GM23338 (cell line): Measurements from ENCODE around the gene CARMIL1. TPM values are rescaled to one million over a fixed set of nuclear protein-coding genes. Genes with fewer than 3 reads are reported as not detected.
A peak's percentile ranks its signal among the peaks of the same experiment; 100 is the strongest.

Source experiments
- ATAC-seq: fragments of 200-7000 bp; cut with Tn5 transposase; 3 replicates; pipeline ENCODE4 v1.9.1; 2020
- DNase-seq: peaks from one replicate; pipeline ENCODE4 v3.0.0-alpha.2; 2015; ENCODE audit warnings: low spot score
- H2AFZ ChIP-seq: fragments of 200-600 bp; sonication (generic); 2 replicates; pipeline ENCODE4 v1.8.0; 2016; ENCODE audit warnings: antibody characterized with exemption, mild to moderate bottlenecking, moderate library complexity
- H3F3A ChIP-seq: fragments of 200-600 bp; sonication (generic); replicated peaks from 2 replicates; pipeline ENCODE4 v1.8.0; 2017; ENCODE audit warnings: antibody characterized with exemption, mixed run types, low read depth
- H3K27ac ChIP-seq: fragments of 200-600 bp; sonication (generic); 2 replicates; pipeline ENCODE4 v1.6.1; 2016; ENCODE audit warnings: low read depth
- H3K27me3 ChIP-seq: fragments of 200-600 bp; sonication (generic); 2 replicates; pipeline ENCODE4 v1.8.0; 2016; ENCODE audit warnings: mild to moderate bottlenecking, mixed run types, moderate library complexity; ENCODE audit not compliant: insufficient read depth
- H3K36me3 ChIP-seq: fragments of 200-600 bp; sonication (generic); 2 replicates; pipeline ENCODE4 v1.8.0; 2016; ENCODE audit warnings: mild to moderate bottlenecking; ENCODE audit not compliant: insufficient read depth
- H3K4me1 ChIP-seq: fragments of 200-600 bp; sonication (generic); 2 replicates; pipeline ENCODE4 v1.8.0; 2016; ENCODE audit warnings: mild to moderate bottlenecking, moderate library complexity; ENCODE audit not compliant: insufficient read depth
- H3K4me2 ChIP-seq: fragments of 200-600 bp; sonication (generic); 2 replicates; pipeline ENCODE4 v1.7.1; 2017; ENCODE audit warnings: mixed run types
- H3K4me3 ChIP-seq: fragments of 200-600 bp; sonication (generic); 2 replicates; pipeline ENCODE4 v1.6.1; 2016; ENCODE audit warnings: mixed run types
- H3K79me2 ChIP-seq: fragments of 200-600 bp; sonication (generic); replicated peaks from 2 replicates; pipeline ENCODE4 v1.8.0; 2017; ENCODE audit warnings: mild to moderate bottlenecking; ENCODE audit not compliant: insufficient read depth
- H3K9me2 ChIP-seq: fragments of 200-600 bp; sonication (generic); 2 replicates; pipeline ENCODE4 v1.8.0; 2017; ENCODE audit not compliant: insufficient read depth
- H4K20me1 ChIP-seq: fragments of 200-600 bp; sonication (generic); replicated peaks from 2 replicates; pipeline ENCODE4 v1.8.0; 2017; ENCODE audit warnings: mild to moderate bottlenecking; ENCODE audit not compliant: insufficient read depth
- H3K27ac Mint-ChIP-seq: 2 replicates; pipeline ENCODE4 v1.8.0; 2020; ENCODE audit warnings: inconsistent platforms, mild to moderate bottlenecking, moderate library complexity, mixed read lengths
- H3K27me3 Mint-ChIP-seq: 3 replicates; pipeline ENCODE4 v1.8.0; 2022; ENCODE audit warnings: low read depth, mild to moderate bottlenecking, moderate library complexity, mixed read lengths, inconsistent platforms; ENCODE audit not compliant: insufficient read depth, poor library complexity
- H3K36me3 Mint-ChIP-seq: 3 replicates; pipeline ENCODE4 v1.8.0; 2021; ENCODE audit warnings: low read depth, mild to moderate bottlenecking, inconsistent platforms, moderate library complexity, mixed read lengths
- H3K4me1 Mint-ChIP-seq: 3 replicates; pipeline ENCODE4 v1.8.0; 2020; ENCODE audit warnings: mild to moderate bottlenecking, inconsistent platforms, mixed read lengths
- H3K4me3 Mint-ChIP-seq: 3 replicates; pipeline ENCODE4 v1.8.0; 2021; ENCODE audit warnings: moderate library complexity, mild to moderate bottlenecking, inconsistent platforms, mixed read lengths
- H3K9me3 Mint-ChIP-seq: 3 replicates; pipeline ENCODE4 v1.8.0; 2020; ENCODE audit warnings: moderate library complexity, mild to moderate bottlenecking, inconsistent platforms, mixed read lengths
- CREB1 ChIP-seq: fragments of 250-450 bp; sonication (Bioruptor Pico); IDR thresholded peaks from 2 replicates; pipeline ENCODE4 v1.5.0; 2020; ENCODE audit warnings: low read depth, mild to moderate bottlenecking, moderate library complexity
- EZH2 ChIP-seq: fragments of 200-600 bp; sonication (generic); IDR thresholded peaks from one replicate; pipeline ENCODE4 v1.8.0; 2017; ENCODE audit warnings: antibody characterized with exemption, mild to moderate bottlenecking, low read depth; ENCODE audit not compliant: unreplicated experiment
- EZH2phosphoT487 ChIP-seq: fragments of 200-600 bp; sonication (generic); IDR thresholded peaks from one replicate; pipeline ENCODE4 v1.8.1; 2018; ENCODE audit warnings: antibody characterized with exemption; ENCODE audit not compliant: unreplicated experiment
- JUNB ChIP-seq: IDR thresholded peaks from one replicate; pipeline ENCODE4 v1.6.1; 2016; ENCODE audit warnings: antibody characterized with exemption; ENCODE audit not compliant: unreplicated experiment
- NANOG ChIP-seq: IDR thresholded peaks from 2 replicates; pipeline ENCODE4 v1.6.1; 2016; ENCODE audit warnings: antibody characterized with exemption, borderline replicate concordance
- POLR2AphosphoS5 ChIP-seq: IDR thresholded peaks from 2 replicates; pipeline ENCODE4 v1.6.1; 2016; ENCODE audit warnings: antibody characterized with exemption, low read depth
- REST ChIP-seq: IDR thresholded peaks from one replicate; pipeline ENCODE4 v1.6.1; 2018; ENCODE audit warnings: antibody characterized with exemption; ENCODE audit not compliant: unreplicated experiment
- STAT1 ChIP-seq: IDR thresholded peaks from one replicate; pipeline ENCODE4 v1.6.1; 2016; ENCODE audit warnings: antibody characterized with exemption; ENCODE audit not compliant: unreplicated experiment
- ZNF114 ChIP-seq: fragments of 250-450 bp; sonication (Bioruptor Pico); IDR thresholded peaks from 2 replicates; pipeline ENCODE4 v1.5.0; 2020; ENCODE audit warnings: mild to moderate bottlenecking, moderate library complexity
- ZNF331 ChIP-seq: fragments of 250-450 bp; sonication (Bioruptor Pico); IDR thresholded peaks from 2 replicates; pipeline ENCODE4 v1.5.0; 2020; ENCODE audit warnings: low read depth, mild to moderate bottlenecking, moderate library complexity
- polyA plus RNA-seq: library from polyadenylated mRNA; unstranded; fragments of >200 nt; fragmentation: Nextera tagmentation; extraction: Ambion mirVana; gene quantifications from 2 replicates; pipeline ENCODE4 v1.2.1, GENCODE V29; 2016
- total RNA-seq: library from RNA; depleted of rRNA; stranded (reverse); fragments of >200 nt; shearing (Covaris generic); gene quantifications from 2 replicates; pipeline ENCODE4 v1.2.3, GENCODE V29; 2014
- TF ChIP-seq, protein P1 (sequence below): IDR thresholded peaks from 2 replicates; pipeline ENCODE4 v1.6.1; 2016; ENCODE audit warnings: antibody characterized with exemption
- TF ChIP-seq, protein P2 (sequence below): fragments of 250-450 bp; sonication (Bioruptor Pico); IDR thresholded peaks from 2 replicates; pipeline ENCODE4 v1.5.0; 2020; ENCODE audit warnings: mild to moderate bottlenecking, moderate library complexity
- TF ChIP-seq, protein P3 (sequence below), 2 experiments: fragments of 200-600 bp in 1 of 2; sonication (generic) in 1 of 2; conservative IDR thresholded peaks; 2 replicates each; pipeline versions ENCODE4 v1.5.1 to v1.6.1; 2016 to 2017; ENCODE audit warnings: antibody characterized with exemption in 2 of 2, low read depth in 2 of 2, mild to moderate bottlenecking in 2 of 2, moderate library complexity in 1 of 2

The CARMIL1 gene
- total and polyA plus RNA-seq, 2 experiments from 2014 or later, result 43.2 to 66.9 TPM

DNA sequence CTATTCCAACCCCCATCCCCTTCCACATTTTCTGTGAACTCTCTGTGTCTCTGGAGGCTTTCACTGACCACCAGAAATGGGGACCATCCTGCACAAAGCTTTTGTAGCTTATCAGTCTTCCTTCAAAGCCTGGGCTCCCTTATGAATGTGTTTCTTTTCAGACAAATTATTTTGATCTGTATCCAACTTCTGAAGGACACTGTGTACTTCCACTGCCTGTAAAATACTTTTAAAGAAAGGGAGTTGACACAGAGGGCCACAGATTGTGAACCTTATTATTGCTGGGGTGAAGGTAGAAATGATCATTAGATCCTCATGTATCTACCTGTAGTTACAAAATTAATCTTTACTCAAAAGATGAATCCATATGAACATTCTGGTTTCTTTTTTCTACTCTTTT, 135.6 kb downstream of the CARMIL1 start:
- H2AFZ ChIP-seq, result no peak overlapping the region
- no peak overlapping the region for H3K4me3 ChIP-seq
- Mint-ChIP-seq H3K36me3 (peaks cover 15% of the 10 kb centered on the region), H3K4me1 (peaks cover 73% of the 10 kb centered on the region), H3K27ac (peak overlapping the region; percentile 81), H3K9me3 (peaks cover 9% of the 10 kb centered on the region), H3K27me3 (peaks cover 8% of the 10 kb centered on the region), H3K4me3 (no peak overlapping the region)
- H3K27me3 ChIP-seq, result no peaks in the 10 kb centered on the region
- H4K20me1 ChIP-seq, result no peaks in the 10 kb centered on the region
- H3K4me2 ChIP-seq, result peak overlapping the region; percentile 66; the same call in 1 of the 2 replicates
- peak overlapping the region; percentile 45; the same call in 1 of the 2 replicates for H3K27ac ChIP-seq
- H3K36me3 ChIP-seq, result no peaks in the 10 kb centered on the region
- peaks cover 77% of the 10 kb centered on the region for H3K4me1 ChIP-seq
- ATAC-seq (no peak), DNase-seq (no peak)
- no peaks in the 10 kb centered on the region for H3F3A ChIP-seq
- TF ChIP-seq, protein P1, sequence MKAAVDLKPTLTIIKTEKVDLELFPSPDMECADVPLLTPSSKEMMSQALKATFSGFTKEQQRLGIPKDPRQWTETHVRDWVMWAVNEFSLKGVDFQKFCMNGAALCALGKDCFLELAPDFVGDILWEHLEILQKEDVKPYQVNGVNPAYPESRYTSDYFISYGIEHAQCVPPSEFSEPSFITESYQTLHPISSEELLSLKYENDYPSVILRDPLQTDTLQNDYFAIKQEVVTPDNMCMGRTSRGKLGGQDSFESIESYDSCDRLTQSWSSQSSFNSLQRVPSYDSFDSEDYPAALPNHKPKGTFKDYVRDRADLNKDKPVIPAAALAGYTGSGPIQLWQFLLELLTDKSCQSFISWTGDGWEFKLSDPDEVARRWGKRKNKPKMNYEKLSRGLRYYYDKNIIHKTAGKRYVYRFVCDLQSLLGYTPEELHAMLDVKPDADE, result no peak
- TF ChIP-seq NANOG, result no peak
- TF ChIP-seq JUNB, result no peak
- TF ChIP-seq STAT1, result no peak
- TF ChIP-seq ZNF114 (CRISPR knock-in tag), result no peak
- no peak for TF ChIP-seq REST
- no peak for TF ChIP-seq ZNF331
- TF ChIP-seq, protein P2, sequence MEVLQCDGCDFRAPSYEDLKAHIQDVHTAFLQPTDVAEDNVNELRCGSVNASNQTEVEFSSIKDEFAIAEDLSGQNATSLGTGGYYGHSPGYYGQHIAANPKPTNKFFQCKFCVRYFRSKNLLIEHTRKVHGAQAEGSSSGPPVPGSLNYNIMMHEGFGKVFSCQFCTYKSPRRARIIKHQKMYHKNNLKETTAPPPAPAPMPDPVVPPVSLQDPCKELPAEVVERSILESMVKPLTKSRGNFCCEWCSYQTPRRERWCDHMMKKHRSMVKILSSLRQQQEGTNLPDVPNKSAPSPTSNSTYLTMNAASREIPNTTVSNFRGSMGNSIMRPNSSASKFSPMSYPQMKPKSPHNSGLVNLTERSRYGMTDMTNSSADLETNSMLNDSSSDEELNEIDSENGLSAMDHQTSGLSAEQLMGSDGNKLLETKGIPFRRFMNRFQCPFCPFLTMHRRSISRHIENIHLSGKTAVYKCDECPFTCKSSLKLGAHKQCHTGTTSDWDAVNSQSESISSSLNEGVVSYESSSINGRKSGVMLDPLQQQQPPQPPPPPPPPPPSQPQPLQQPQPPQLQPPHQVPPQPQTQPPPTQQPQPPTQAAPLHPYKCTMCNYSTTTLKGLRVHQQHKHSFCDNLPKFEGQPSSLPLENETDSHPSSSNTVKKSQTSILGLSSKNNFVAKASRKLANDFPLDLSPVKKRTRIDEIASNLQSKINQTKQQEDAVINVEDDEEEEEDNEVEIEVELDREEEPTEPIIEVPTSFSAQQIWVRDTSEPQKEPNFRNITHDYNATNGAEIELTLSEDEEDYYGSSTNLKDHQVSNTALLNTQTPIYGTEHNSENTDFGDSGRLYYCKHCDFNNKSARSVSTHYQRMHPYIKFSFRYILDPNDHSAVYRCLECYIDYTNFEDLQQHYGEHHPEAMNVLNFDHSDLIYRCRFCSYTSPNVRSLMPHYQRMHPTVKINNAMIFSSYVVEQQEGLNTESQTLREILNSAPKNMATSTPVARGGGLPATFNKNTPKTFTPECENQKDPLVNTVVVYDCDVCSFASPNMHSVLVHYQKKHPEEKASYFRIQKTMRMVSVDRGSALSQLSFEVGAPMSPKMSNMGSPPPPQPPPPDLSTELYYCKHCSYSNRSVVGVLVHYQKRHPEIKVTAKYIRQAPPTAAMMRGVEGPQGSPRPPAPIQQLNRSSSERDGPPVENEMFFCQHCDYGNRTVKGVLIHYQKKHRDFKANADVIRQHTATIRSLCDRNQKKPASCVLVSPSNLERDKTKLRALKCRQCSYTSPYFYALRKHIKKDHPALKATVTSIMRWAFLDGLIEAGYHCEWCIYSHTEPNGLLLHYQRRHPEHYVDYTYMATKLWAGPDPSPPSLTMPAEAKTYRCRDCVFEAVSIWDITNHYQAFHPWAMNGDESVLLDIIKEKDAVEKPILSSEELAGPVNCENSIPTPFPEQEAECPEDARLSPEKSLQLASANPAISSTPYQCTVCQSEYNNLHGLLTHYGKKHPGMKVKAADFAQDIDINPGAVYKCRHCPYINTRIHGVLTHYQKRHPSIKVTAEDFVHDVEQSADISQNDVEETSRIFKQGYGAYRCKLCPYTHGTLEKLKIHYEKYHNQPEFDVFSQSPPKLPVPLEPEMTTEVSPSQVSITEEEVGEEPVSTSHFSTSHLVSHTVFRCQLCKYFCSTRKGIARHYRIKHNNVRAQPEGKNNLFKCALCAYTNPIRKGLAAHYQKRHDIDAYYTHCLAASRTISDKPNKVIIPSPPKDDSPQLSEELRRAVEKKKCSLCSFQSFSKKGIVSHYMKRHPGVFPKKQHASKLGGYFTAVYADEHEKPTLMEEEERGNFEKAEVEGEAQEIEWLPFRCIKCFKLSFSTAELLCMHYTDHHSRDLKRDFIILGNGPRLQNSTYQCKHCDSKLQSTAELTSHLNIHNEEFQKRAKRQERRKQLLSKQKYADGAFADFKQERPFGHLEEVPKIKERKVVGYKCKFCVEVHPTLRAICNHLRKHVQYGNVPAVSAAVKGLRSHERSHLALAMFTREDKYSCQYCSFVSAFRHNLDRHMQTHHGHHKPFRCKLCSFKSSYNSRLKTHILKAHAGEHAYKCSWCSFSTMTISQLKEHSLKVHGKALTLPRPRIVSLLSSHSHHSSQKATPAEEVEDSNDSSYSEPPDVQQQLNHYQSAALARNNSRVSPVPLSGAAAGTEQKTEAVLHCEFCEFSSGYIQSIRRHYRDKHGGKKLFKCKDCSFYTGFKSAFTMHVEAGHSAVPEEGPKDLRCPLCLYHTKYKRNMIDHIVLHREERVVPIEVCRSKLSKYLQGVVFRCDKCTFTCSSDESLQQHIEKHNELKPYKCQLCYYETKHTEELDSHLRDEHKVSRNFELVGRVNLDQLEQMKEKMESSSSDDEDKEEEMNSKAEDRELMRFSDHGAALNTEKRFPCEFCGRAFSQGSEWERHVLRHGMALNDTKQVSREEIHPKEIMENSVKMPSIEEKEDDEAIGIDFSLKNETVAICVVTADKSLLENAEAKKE (CRISPR knock-in tag), result no peak
- TF ChIP-seq POLR2AphosphoS5, result no peak
- TF ChIP-seq CREB1 (CRISPR knock-in tag), result no peak
- no peak for TF ChIP-seq EZH2
- TF ChIP-seq EZH2phosphoT487, result no peak
- TF ChIP-seq, protein P3, sequence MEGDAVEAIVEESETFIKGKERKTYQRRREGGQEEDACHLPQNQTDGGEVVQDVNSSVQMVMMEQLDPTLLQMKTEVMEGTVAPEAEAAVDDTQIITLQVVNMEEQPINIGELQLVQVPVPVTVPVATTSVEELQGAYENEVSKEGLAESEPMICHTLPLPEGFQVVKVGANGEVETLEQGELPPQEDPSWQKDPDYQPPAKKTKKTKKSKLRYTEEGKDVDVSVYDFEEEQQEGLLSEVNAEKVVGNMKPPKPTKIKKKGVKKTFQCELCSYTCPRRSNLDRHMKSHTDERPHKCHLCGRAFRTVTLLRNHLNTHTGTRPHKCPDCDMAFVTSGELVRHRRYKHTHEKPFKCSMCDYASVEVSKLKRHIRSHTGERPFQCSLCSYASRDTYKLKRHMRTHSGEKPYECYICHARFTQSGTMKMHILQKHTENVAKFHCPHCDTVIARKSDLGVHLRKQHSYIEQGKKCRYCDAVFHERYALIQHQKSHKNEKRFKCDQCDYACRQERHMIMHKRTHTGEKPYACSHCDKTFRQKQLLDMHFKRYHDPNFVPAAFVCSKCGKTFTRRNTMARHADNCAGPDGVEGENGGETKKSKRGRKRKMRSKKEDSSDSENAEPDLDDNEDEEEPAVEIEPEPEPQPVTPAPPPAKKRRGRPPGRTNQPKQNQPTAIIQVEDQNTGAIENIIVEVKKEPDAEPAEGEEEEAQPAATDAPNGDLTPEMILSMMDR (conservative IDR thresholded peaks at IDR 0.05; ENCODE audit: low read depth in 2 of 2), result no peak
- H3K79me2 ChIP-seq, result peaks cover 88% of the 10 kb centered on the region
- H3K9me2 ChIP-seq, result no peaks in the 10 kb centered on the region
